GM23248 (cell line): Measurements from ENCODE around the gene SEC11A. TPM values are rescaled to one million over a fixed set of nuclear protein-coding genes. Genes with fewer than 3 reads are reported as not detected.

Experiments
- DNase-seq: peaks from one replicate; pipeline ENCODE4 v3.0.0-alpha.2; 2015
- H2AFZ ChIP-seq: fragments of 200-600 bp; sonication (generic); 2 replicates; pipeline ENCODE4 v1.6.1; 2016; ENCODE audit warnings: antibody characterized with exemption
- H3F3A ChIP-seq: fragments of 200-600 bp; sonication (generic); 2 replicates; pipeline ENCODE4 v1.6.1; 2016; ENCODE audit warnings: mild to moderate bottlenecking, antibody characterized with exemption, mixed run types; ENCODE audit not compliant: insufficient read depth
- H3K27ac ChIP-seq: fragments of 200-600 bp; sonication (generic); 2 replicates; pipeline ENCODE4 v1.5.1; 2016; ENCODE audit warnings: mild to moderate bottlenecking
- H3K27me3 ChIP-seq: fragments of 200-600 bp; sonication (generic); replicated peaks from 2 replicates; pipeline ENCODE4 v1.6.1; 2016; ENCODE audit warnings: mild to moderate bottlenecking; ENCODE audit not compliant: insufficient read depth
- H3K36me3 ChIP-seq: fragments of 200-600 bp; sonication (generic); 2 replicates; pipeline ENCODE4 v1.6.1; 2016; ENCODE audit warnings: low read depth, mild to moderate bottlenecking
- H3K4me1 ChIP-seq: fragments of 200-600 bp; sonication (generic); 2 replicates; pipeline ENCODE4 v1.6.1; 2016; ENCODE audit warnings: mild to moderate bottlenecking; ENCODE audit not compliant: insufficient read depth
- H3K4me2 ChIP-seq: fragments of 200-600 bp; sonication (generic); one replicate; pipeline ENCODE4 v1.6.1; 2016; ENCODE audit warnings: mild to moderate bottlenecking; ENCODE audit not compliant: unreplicated experiment
- H3K4me3 ChIP-seq: fragments of 200-600 bp; sonication (generic); 2 replicates; pipeline ENCODE4 v1.5.1; 2016; ENCODE audit warnings: mild to moderate bottlenecking
- H3K79me2 ChIP-seq: fragments of 200-600 bp; sonication (generic); 2 replicates; pipeline ENCODE4 v1.6.1; 2016; ENCODE audit warnings: mild to moderate bottlenecking; ENCODE audit not compliant: insufficient read depth
- H3K9ac ChIP-seq: fragments of 200-600 bp; sonication (generic); 2 replicates; pipeline ENCODE4 v1.6.1; 2016; ENCODE audit warnings: mild to moderate bottlenecking
- H3K9me2 ChIP-seq: fragments of 200-600 bp; sonication (generic); 2 replicates; pipeline ENCODE4 v1.6.1; 2016; ENCODE audit warnings: mixed run types, mild to moderate bottlenecking, moderate library complexity; ENCODE audit not compliant: insufficient read depth
- H3K9me3 ChIP-seq: fragments of 200-600 bp; sonication (generic); one replicate; pipeline ENCODE4 v1.6.1; 2017; ENCODE audit warnings: low read depth
- H4K20me1 ChIP-seq: fragments of 200-600 bp; sonication (generic); 2 replicates; pipeline ENCODE4 v1.6.0; 2016; ENCODE audit not compliant: insufficient read depth
- EZH2 ChIP-seq: fragments of 200-600 bp; sonication (generic); IDR thresholded peaks from 2 replicates; pipeline ENCODE4 v1.6.1; 2018; ENCODE audit warnings: antibody characterized with exemption, mild to moderate bottlenecking; ENCODE audit not compliant: insufficient read depth, poor library complexity, severe bottlenecking
- EZH2phosphoT487 ChIP-seq: fragments of 200-600 bp; sonication (generic); IDR thresholded peaks from 2 replicates; pipeline ENCODE4 v1.6.1; 2018; ENCODE audit warnings: antibody characterized with exemption, moderate library complexity, mild to moderate bottlenecking, low read depth; ENCODE audit not compliant: insufficient read depth
- WGBS, 2 experiments: methylation state at CpG; one replicate each; pipeline ENCODE4 v1.1.6; 2015 to 2017; ENCODE audit warnings: low lambda C conversion rate in 2 of 2, low coverage in 1 of 2; ENCODE audit errors: missing lambda C conversion rate in 2 of 2; 5-methylcytosine and 5-hydroxymethylcytosine counted together
- in situ Hi-C: fragments of 300-500 bp; cut with MboI; formaldehyde crosslinking; loops from 2 replicates; pipeline ENCODE4 v1.15.0; 2020
- polyA plus RNA-seq: library from polyadenylated mRNA; unstranded; fragments of >200 nt; fragmentation: Nextera tagmentation; extraction: Ambion mirVana; gene quantifications from 2 replicates; pipeline ENCODE4 v1.2.1, GENCODE V29; 2016
- total RNA-seq: library from RNA; depleted of rRNA; stranded (reverse); fragments of >200 nt; shearing (Covaris generic); gene quantifications from 2 replicates; pipeline ENCODE4 v1.2.3, GENCODE V29; 2014

SEC11A gene
- total and polyA plus RNA-seq, 2 experiments from 2014 or later = 217 to 223 TPM

GRCh38 chr15:84714821-84715220 lies 1.1 kb downstream of the SEC11A start:
- H4K20me1 ChIP-seq = peaks cover 12% of the 10 kb centered on the region
- WGBS, 2 experiments = 53 to 58% methylated on average over 3 of the region's 3 CpGs
- peak; percentile 15 for DNase-seq

DNA sequence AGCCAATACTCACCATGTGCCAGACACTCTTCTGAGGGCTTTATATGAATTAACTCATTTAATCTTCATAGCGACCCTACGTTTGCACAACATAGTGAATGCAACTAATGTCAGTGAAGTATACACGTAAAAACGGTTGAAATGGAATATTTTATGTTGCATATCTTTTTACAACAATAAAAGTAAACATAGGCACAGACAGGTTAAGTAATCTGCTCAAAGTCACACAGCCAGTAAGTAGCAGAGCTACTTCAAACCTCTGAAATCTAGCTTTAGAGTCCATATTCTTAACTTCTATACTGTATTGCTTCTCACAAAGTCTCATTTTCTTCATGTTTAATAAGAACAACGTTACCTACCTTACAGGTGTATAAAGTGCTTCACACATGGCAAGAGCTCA lies 1.6 kb downstream of the SEC11A start:
- Histone ChIP-seq H3K4me3 (peak overlapping the region; percentile 93), H3K4me1 (peaks cover 16% of the 10 kb centered on the region), H3K79me2 (peaks cover 75% of the 10 kb centered on the region), H4K20me1 (peaks cover 12% of the 10 kb centered on the region), H3K9ac (peak overlapping the region; percentile 93), H3K9me3 (no peaks in the 10 kb centered on the region), H3K27ac (peak overlapping the region; percentile 92), H3F3A (peaks cover 27% of the 10 kb centered on the region), H3K9me2 (no peaks in the 10 kb centered on the region), H2AFZ (no peak overlapping the region), H3K27me3 (no peaks in the 10 kb centered on the region), H3K36me3 (peaks cover 9% of the 10 kb centered on the region; the same call in 1 of the 2 replicates), H3K4me2 (peak overlapping the region; percentile 94)
- TF ChIP-seq EZH2phosphoT487 (no peak), EZH2 (no peak)
- no peak for DNase-seq
- 89 to 90% methylated on average over 5 of the region's 5 CpGs for WGBS, 2 experiments
- in situ Hi-C loops = no loop called here

More at GRCh38 chr15:84714821-84715220, 1.1 kb downstream of the SEC11A start:
- TF ChIP-seq EZH2 (no peak), EZH2phosphoT487 (no peak)
- Histone ChIP-seq H3K9me2 (no peaks in the 10 kb centered on the region), H3K4me3 (peak overlapping the region; percentile 93), H3K4me2 (peak overlapping the region; percentile 94), H3K79me2 (peaks cover 70% of the 10 kb centered on the region), H3K27ac (peak overlapping the region; percentile 92), H3K4me1 (peaks cover 16% of the 10 kb centered on the region), H3K9me3 (no peaks in the 10 kb centered on the region), H2AFZ (peak overlapping the region; percentile 92), H3K27me3 (no peaks in the 10 kb centered on the region), H3F3A (peaks cover 27% of the 10 kb centered on the region), H3K36me3 (peaks cover 7% of the 10 kb centered on the region; the same call in 1 of the 2 replicates), H3K9ac (peak overlapping the region; percentile 93)
- in situ Hi-C loops = no loop called here

- Histone ChIP-seq H2AFZ (no peak overlapping the region), H3K4me2 (no peak overlapping the region), H3K9me2 (no peaks in the 10 kb centered on the region), H3K27ac (no peak overlapping the region), H3K4me3 (no peak overlapping the region), H3K27me3 (no peaks in the 10 kb centered on the region), H4K20me1 (peaks cover 10% of the 10 kb centered on the region), H3F3A (peaks cover 21% of the 10 kb centered on the region), H3K9ac (no peak overlapping the region), H3K79me2 (peaks cover 100% of the 10 kb centered on the region), H3K36me3 (no peaks in the 10 kb centered on the region), H3K9me3 (no peaks in the 10 kb centered on the region), H3K4me1 (peaks cover 12% of the 10 kb centered on the region)
- in situ Hi-C loops = no loop called here
- no peak for TF ChIP-seq EZH2
- TF ChIP-seq EZH2phosphoT487 = no peak
- 95 to 98% methylated on average over 5 of the region's 5 CpGs for WGBS, 2 experiments
- DNase-seq = no peak
Observed at GRCh38 chr15:84703808-84704207, 12.1 kb downstream of the SEC11A start.

DNA sequence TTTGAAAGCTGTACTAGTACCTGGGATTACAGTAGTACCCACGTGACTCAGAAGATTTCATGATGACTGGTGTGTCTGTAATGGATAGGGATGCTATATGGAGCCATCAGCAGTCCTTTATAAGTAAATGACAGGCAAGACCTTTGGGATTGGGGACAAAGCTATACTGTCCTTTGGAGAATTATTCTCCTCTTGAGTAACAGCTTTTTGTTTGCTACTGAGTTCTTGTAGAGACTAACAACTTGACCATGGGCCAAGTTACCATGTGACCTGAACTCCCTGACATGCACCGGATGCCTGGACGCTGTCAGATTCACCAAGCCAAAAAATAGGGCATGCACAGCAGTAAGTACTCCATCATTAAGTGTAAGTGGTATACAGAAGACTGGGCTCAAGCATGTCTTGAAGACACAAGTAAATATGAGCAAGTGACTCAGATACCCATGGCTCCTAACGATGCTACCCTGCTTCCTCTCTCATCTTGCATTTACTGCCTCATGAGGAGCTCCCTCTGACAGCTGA lies 12.9 kb downstream of the SEC11A start:
- Histone ChIP-seq H3K4me3 (no peak overlapping the region), H3K9ac (no peak overlapping the region), H3K27ac (no peak overlapping the region), H3K4me1 (peaks cover 9% of the 10 kb centered on the region), H3K79me2 (peaks cover 100% of the 10 kb centered on the region), H2AFZ (no peak overlapping the region), H3F3A (peaks cover 17% of the 10 kb centered on the region), H3K4me2 (no peak overlapping the region), H3K9me3 (no peaks in the 10 kb centered on the region), H3K27me3 (no peaks in the 10 kb centered on the region), H3K9me2 (no peaks in the 10 kb centered on the region), H4K20me1 (peaks cover 7% of the 10 kb centered on the region; the same call in 1 of the 2 replicates), H3K36me3 (no peaks in the 10 kb centered on the region)
- TF ChIP-seq EZH2 (no peak), EZH2phosphoT487 (no peak)
- 63% methylated on average over 4 of the region's 4 CpGs for whole genome bisulfite sequencing, 2 experiments
- in situ Hi-C loops = no loop called here
- DNase-seq = peak; percentile 44
